IPS-NIHi7 (cell line): ENCODE data around the gene MRPL44.

Source experiments
- DNase-seq: peaks from one replicate; pipeline ENCODE4 v3.0.0; 2012; ENCODE audit warnings: mixed read lengths; ENCODE audit errors: extremely low spot score

The MRPL44 gene

GRCh38 chr2:223957092-223957851 lies at the start of gene MRPL44:
TSS of gene MRPL44 (plus strand) at chr2:223957463. CDS start at chr2:223957473, 10 bp downstream.
- peak; percentile 96 for DNase-seq

DNA sequence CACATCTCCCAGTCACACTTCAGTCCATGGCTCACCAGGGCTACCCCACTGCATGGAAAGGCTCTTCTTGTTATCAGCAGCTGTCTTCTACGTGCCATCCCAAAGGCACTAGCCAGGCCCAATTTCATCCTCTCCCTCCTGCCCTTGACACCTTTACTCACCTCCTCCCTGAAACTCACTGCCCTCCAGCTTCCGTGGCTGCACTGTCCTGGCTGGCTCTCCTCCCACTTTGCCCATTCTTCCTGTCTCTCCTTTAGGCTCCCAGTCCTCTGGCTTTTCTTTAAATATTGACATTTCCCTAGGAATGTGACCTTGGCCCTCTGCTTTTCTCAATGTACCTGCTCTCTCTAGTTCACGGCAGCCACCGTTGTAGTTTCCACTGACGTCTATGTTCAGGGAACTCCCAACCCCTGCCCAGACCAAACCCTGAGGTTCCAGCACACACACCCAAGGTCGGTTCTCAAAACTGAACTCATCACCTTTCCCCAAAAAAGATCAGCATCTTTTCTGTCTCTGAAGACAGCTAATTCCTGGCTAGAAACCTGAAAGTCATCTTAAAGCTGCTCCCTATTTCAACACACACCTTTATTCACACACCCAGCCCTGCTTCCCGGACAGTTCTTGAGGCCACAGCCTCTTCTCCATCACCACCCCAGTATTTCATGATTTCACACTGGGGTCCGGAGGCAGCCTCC lies 48.8 kb upstream of the MRPL44 start:
- DNase-seq, result no peak

GRCh38 chr2:223909001-223909741 lies 48.1 kb upstream of the MRPL44 start:
- no peak for DNase-seq

- DNase-seq, result no peak
These were observed 42.9 kb upstream of the MRPL44 start for GRCh38 chr2:223914324-223914723.

- DNase-seq, result no peak
These were observed 42.2 kb upstream of the MRPL44 start for GRCh38 chr2:223915071-223915470.

DNA sequence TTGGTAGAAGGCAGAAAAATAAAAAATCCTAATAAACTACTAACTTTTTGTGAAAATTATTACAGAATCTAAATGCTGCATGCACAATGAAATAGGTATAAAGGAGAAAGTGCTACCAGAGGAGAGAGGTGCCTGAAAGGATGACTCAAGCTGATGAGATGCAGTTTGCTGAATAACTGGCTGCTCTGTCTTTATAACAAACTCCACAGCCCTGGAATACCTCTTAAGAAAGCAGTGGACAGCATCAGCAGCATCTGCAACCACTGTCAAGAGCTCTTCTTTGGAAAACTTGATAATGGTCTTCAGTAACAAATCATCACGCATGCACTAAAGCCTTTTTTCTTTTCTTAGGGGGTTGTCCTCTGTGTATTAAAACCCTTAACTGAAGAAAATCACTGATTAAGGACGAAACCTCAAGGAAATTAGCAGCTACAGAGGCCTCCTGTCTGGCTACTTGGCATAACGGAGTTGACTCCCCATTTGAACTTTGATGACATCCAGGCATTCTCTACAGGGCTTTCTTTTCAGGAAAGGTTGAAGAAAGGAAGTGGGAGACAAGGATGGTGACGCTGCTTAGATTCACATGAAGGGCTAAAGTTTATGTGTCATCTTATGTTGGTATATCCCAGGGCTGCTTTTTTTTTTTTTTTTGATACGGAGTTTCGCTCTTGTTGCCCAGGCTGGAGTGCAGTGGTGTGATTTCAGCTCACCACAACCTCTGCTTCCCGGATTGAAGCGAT lies 40.9 kb upstream of the MRPL44 start:
- no peak for DNase-seq

GRCh38 chr2:223918671-223919134 lies 38.6 kb upstream of the MRPL44 start:
- no peak for DNase-seq

GRCh38 chr2:223920109-223920508 lies 37.2 kb upstream of the MRPL44 start:
- DNase-seq, result no peak

DNA sequence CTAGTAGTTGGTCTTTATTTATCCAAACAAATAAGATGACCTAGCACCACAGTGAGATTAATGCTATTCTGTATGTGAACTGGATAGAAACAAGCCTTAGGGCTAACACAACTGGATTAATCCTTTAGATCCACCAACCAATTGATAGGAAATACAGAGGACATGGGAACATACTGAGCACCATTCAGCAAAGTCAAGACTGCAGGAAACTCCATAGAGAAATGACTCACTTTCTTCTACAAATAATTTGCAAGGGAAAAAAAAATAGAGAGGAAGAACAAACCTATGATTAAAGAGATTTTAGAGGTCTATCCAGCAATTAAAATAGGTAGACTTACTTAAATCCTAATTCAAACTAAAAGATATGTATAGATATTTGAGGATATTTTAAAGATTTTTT lies 36.1 kb upstream of the MRPL44 start:
- no peak for DNase-seq

DNA sequence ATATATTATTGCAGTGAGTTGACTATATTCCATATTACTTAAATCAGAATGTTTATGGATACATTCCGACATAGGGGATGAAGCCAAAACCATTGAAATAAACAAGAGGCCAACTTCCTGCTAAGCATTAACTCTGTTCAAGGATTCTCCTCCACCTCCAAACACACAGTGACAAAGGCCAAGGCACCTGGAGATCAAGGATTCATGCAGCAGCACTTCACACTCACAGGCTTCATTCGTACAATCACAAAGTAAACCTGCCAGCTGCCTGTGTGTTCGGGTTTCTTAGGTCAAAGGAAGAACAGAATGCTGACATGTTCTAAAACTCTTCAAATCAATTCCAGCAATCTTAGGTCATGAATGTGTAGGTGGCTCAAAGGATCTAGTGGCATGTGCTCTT lies 35.0 kb upstream of the MRPL44 start:
- DNase-seq, result no peak

DNA sequence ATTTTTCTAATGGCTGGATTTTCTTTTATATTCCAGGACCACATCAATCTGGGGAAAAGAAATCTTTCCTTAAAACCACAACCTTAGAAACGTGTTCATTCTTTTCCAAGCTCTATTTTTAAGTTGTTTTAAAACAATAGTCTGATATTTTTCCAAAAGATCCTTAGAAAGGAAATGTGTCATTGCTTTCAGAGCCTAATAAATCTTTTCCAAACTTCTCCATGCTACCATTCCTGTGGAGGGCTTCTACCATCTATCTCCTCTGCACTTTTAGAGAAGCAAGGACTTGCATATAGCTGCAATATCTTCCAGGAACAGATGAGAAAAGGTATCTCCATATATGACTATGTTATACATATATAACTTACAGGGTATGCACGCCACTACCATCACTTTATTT lies 33.3 kb upstream of the MRPL44 start:
- DNase-seq, result no peak

- DNase-seq, result no peak
These were observed 32.2 kb upstream of the MRPL44 start for GRCh38 chr2:223925106-223925505.

- no peak for DNase-seq
These were observed 28.9 kb upstream of the MRPL44 start for GRCh38 chr2:223928113-223929006.

DNA sequence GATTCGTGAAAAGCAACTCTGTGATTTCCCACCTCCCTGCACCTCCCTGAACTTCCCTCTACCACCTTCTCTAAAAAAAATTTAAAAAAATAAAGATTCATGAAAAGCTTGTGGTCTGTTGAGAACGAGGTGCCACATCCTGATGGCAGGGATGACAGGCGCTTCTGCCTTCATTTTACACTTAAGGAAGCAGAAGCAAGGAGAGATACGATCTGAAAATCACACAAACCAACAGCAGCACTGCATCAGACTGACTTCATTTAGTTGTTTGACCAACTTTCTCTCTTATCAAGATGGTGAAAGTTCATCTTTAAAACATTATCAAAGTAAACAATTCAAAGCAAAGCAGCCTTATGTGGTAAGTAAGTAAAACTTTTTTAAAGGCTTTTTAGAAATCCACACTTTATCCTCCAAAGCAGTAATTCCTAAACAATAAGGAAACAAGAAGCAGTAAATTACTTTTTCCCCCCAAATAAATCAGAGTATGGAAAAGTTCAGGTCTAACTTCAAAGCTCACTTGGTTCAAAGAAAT lies 27.6 kb upstream of the MRPL44 start:
- DNase-seq, result no peak

GRCh38 chr2:223930103-223930976 lies 26.9 kb upstream of the MRPL44 start:
- DNase-seq, result no peak

DNA sequence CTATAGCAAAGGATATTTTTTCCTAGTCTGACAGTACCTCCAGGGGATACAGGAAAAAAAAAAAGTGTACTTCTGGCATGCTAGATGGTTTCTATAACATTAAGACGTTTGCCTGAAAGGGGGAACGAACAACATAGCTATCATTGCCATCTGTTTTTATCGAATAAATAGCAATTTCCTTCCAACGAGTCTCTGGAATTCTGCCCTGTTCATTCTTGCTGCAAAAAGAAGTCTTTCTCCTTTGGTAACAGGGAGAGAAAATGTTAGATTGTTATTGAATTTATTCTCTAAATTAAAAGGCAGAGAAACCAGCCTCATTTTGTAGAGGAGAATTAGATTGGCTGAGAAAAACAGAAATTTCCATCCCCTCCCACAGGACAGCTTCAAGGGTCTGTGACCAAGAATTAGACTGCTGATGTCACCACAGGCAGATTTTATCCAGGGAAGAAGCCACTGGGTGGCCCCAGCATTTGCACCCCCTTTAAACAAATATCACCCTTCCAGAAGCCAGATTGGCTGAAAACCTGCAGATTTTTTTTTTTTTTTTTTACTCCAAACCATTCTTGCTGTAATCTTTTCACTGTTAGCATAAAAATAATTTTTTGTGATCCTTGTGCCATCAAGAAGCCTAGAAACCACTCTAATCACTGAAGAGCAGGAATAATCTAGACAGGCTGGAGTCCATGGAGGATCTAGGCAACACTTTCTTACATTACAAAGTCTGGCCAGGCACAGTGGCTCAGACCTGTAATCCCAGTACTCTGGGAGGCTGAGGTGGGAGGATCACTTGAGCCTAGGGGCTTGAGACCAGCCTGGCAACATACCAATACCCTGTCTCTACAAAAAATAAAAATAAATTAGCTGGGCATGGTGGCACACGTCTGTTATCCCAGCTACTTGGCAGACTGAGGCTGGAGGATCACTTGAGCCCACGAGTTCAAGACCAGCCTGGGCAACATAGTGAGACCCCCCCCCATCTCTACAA lies 24.2 kb upstream of the MRPL44 start:
- no peak for DNase-seq

DNA sequence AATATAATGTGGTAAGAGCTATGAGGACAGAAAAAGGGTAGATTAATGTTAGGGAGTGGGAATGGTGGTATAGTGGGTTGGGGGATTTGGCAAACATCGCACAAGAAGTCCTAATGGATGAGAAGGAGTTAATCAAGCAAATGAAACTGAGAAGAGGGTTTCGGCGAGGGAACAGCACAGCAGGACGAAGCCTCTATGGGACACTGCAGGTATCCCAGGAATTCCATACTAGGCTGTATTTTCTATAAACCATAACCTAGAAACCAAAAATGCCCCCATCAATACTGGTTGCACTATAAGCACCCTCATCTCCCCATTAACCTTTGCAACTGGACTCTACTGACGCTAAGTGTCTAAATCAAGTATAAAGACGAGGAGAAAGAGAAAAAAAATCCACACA lies 22.4 kb upstream of the MRPL44 start:
- no peak for DNase-seq

DNA sequence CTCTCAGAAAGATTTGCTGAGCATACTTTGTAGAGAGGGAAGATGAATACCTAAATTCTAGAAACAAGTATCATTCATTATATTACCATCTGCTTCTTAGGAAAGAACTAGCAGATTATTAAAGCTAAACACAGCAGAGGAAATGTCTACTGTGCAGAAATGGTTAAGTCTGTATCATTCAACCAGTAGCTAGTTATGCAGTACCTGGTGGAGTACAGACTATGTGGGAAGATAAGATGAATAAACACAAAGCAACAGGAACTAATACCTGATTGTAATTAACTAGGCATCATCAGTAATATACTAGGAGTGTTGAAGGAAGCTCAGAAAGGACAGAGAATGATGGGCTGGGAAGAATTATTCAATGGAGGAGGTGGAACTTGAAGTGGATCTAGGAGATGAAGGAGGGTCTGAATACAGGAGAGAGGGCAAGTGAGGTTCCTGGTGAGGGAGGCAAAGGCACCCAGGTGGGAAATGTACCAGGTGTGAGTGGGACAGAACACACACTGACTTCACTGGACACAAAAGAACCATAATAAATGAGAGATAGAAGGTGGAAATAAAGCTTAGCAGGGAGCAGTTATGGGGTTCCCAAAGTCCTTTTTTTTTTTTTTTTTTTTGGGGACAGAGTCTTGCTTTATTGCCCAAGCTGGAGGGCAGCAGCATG lies 21.7 kb upstream of the MRPL44 start:
- DNase-seq, result no peak
